ENCODE results near the gene ARHGEF18.
"Not testable (repeated sequence)": the region's sequence is repeated elsewhere in the genome, so short reads cannot be mapped to it uniquely, and the experiment has no call there.

GRCh38 chr19:7368866-7369265 lies 20.1 kb downstream of the ARHGEF18 start:
- not testable (repeated sequence) for TF ChIP-seq SPI1 (IDR thresholded peaks at IDR 0.05; ENCODE audit: borderline replicate concordance, low read depth); CTCF (IDR thresholded peaks at IDR 0.05; ENCODE audit: insufficient read depth, low read length); REST (IDR thresholded peaks at IDR 0.05; ENCODE audit: insufficient replicate concordance, low read depth); POLR2AphosphoS5 (IDR thresholded peaks at IDR 0.05; ENCODE audit: low read depth)
